SK-N-SH treated with all-trans-retinoic acid at 6 μM for 48 hours (cell line): ENCODE results near the gene ARHGEF1.
"Not testable (repeated sequence)": the region's sequence is repeated elsewhere in the genome, so short reads cannot be mapped to it uniquely, and the experiment has no call there.

Experiments used
- ARNTL ChIP-seq: fragments of 450-650 bp; formaldehyde crosslinking; IDR thresholded peaks from 2 replicates; pipeline ENCODE4 v1.5.0; 2020; ENCODE audit warnings: low read depth, mild to moderate bottlenecking, moderate library complexity, borderline replicate concordance
- ISL1 ChIP-seq: fragments of 250-450 bp; sonication (Bioruptor Pico); IDR thresholded peaks from 2 replicates; pipeline ENCODE4 v2.1.2; 2022; ENCODE audit warnings: mild to moderate bottlenecking, moderate library complexity
- PATZ1 ChIP-seq: fragments of 250-450 bp; sonication (Bioruptor Pico); IDR thresholded peaks from 2 replicates; pipeline ENCODE4 v1.8.0; 2020; ENCODE audit warnings: mild to moderate bottlenecking, moderate library complexity, borderline replicate concordance
- PPARA ChIP-seq: fragments of 250-450 bp; sonication (Bioruptor Pico); IDR thresholded peaks from 2 replicates; pipeline ENCODE4 v1.5.0; 2020; ENCODE audit warnings: mild to moderate bottlenecking, borderline replicate concordance
- RARB ChIP-seq: fragments of 250-450 bp; sonication (Bioruptor Pico); IDR thresholded peaks from 2 replicates; pipeline ENCODE4 v1.8.0; 2021; ENCODE audit warnings: mild to moderate bottlenecking, moderate library complexity
- TOX ChIP-seq: fragments of 250-450 bp; sonication (Bioruptor Pico); IDR thresholded peaks from 2 replicates; pipeline ENCODE4 v1.8.0; 2021; ENCODE audit warnings: mild to moderate bottlenecking, moderate library complexity, borderline replicate concordance
- ZC3H10 ChIP-seq: fragments of 250-450 bp; sonication (Bioruptor Pico); IDR thresholded peaks from 2 replicates; pipeline ENCODE4 v1.5.1; 2021; ENCODE audit warnings: mild to moderate bottlenecking, moderate library complexity
- ZFP3 ChIP-seq: fragments of 250-450 bp; sonication (Bioruptor Pico); IDR thresholded peaks from 2 replicates; pipeline ENCODE4 v1.5.0; 2020; ENCODE audit warnings: mild to moderate bottlenecking, moderate library complexity
- ZFP30 ChIP-seq: fragments of 450-650 bp; formaldehyde crosslinking; IDR thresholded peaks from 2 replicates; pipeline ENCODE4 v1.5.0; 2022; ENCODE audit warnings: mild to moderate bottlenecking, moderate library complexity
- ZNF70 ChIP-seq: fragments of 450-650 bp; formaldehyde crosslinking; IDR thresholded peaks from 2 replicates; pipeline ENCODE4 v1.5.0; 2020; ENCODE audit warnings: mild to moderate bottlenecking, moderate library complexity

DNA sequence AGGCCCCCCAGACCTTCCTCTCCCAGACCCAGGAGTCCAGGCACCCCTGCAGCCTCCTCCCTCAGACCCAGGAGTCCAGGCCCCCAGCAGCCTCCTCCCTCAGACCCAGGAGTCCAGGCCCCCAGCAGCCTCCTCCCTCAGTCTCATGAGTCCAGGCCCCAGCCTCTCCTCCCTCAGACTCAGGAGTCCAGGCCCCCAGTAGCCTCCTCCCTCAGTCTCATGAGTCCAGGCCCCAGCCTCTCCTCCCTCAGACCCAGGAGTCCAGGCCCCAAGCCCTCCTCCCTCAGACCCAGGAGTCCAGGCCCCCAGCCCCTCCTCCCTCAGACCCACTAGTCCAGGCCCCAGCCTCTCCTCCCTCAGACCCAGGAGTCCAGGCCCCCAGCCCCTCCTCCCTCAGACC, 56.2 kb downstream of the ARHGEF1 start:
- not testable (repeated sequence) for TF ChIP-seq PPARA (CRISPR knock-in tag); PATZ1 (CRISPR knock-in tag); ZNF70 (CRISPR knock-in tag); ZFP30; ZFP3 (CRISPR knock-in tag); ARNTL (CRISPR knock-in tag); ZC3H10 (CRISPR knock-in tag); ISL1 (CRISPR knock-in tag); TOX; RARB (CRISPR knock-in tag)
